K562 (cell line): ENCODE measurements around the gene IBA57. TPM values are rescaled to one million over a fixed set of nuclear protein-coding genes. Genes with fewer than 3 reads are reported as not detected.

Source experiments
- CAMTA2 ChIP-seq: fragments of 250-450 bp; sonication (Bioruptor Pico); conservative IDR thresholded peaks from 2 replicates; pipeline ENCODE4 v1.5.1; 2022
- FIP1L1 ChIP-seq: fragments of 200-400 bp; formaldehyde crosslinking; IDR thresholded peaks from 2 replicates; pipeline ENCODE4 v1.6.1; 2018; ENCODE audit warnings: mild to moderate bottlenecking, low read depth, low read length; ENCODE audit not compliant: poor library complexity, severe bottlenecking
- ID3 ChIP-seq, 2 experiments: fragments of 250-450 bp in 1 of 2; fragments of 450-650 bp in 1 of 2; sonication (Bioruptor Pico) in 1 of 2; IDR thresholded peaks; 2 replicates each; pipeline versions ENCODE4 v1.6.1 to v1.8.0; 2016 to 2021; ENCODE audit warnings: mild to moderate bottlenecking in 2 of 2, moderate library complexity in 2 of 2, missing compliant biosample characterization in 1 of 2, missing genetic modification characterization in 1 of 2
- JUNB ChIP-seq: fragments of 450-650 bp; formaldehyde crosslinking; conservative IDR thresholded peaks from 2 replicates; pipeline ENCODE4 v1.4.0; 2020; ENCODE audit warnings: mild to moderate bottlenecking
- NFATC3 ChIP-seq: fragments of 450-650 bp; IDR thresholded peaks from 2 replicates; pipeline ENCODE4 v1.6.1; 2017; ENCODE audit warnings: mild to moderate bottlenecking
- REST ChIP-seq, 2 experiments: fragments of 450-650 bp; formaldehyde crosslinking in 1 of 2; IDR thresholded peaks; 2 replicates each; pipeline versions ENCODE4 v1.4.0 to v1.6.1; 2014 to 2020; ENCODE audit warnings: mild to moderate bottlenecking in 2 of 2, borderline replicate concordance in 1 of 2, low read depth in 1 of 2
- SPI1 ChIP-seq: IDR thresholded peaks from 2 replicates; pipeline ENCODE4 v1.6.1; 2011; ENCODE audit warnings: low read depth, low read length, control low read depth, borderline replicate concordance
- ZNF407 ChIP-seq: fragments of 450-650 bp; IDR thresholded peaks from 2 replicates; pipeline ENCODE4 v1.6.1; 2016; ENCODE audit warnings: low read depth
- polyA plus RNA-seq, 8 experiments: library from polyadenylated mRNA; depleted of rRNA in 4 of 8; stranded (reverse) in 5 of 8; unstranded in 3 of 8; fragments of >200 nt; fragmentation: Nextera tagmentation in 2 of 8; fragmentation: Illumina TruSeq in 1 of 8; extraction: Ambion mirVana in 2 of 8; extraction: Trizol in 1 of 8; gene quantifications; 2 replicates each; pipeline versions ENCODE4 v1.2.1 to v1.2.3, GENCODE V29; 2011 to 2014; ENCODE audit warnings: inconsistent platforms in 1 of 8, missing spikeins in 1 of 8
- total RNA-seq, 7 experiments: library from RNA; depleted of rRNA in 6 of 7; stranded (reverse); fragments of >200 nt in 6 of 7; fragmentation: Illumina TruSeq in 2 of 7; extraction: Trizol in 2 of 7; gene quantifications; 2 replicates each; pipeline versions ENCODE4 v1.2.1 to v1.2.3, GENCODE V29; 2011 to 2021; ENCODE audit warnings: low replicate concordance in 1 of 7

IBA57 gene
- total and polyA plus RNA-seq, 9 of the 15 experiments (the other 6 are each of a cell fraction or from before 2014, with no cell fraction given), result 0.77 to 15.5 (median 2.7) TPM

- TF ChIP-seq ZNF407 (no peak), FIP1L1 (peak; percentile 38), NFATC3 (no peak), CAMTA2 (CRISPR knock-in tag) (no peak), SPI1 (peak; percentile 12; the same call in 1 of the 2 replicates), JUNB (CRISPR knock-in tag) (no peak), ID3 (CRISPR knock-in tag; IDR thresholded peaks at IDR 0.05) (no peak), ID3 (tag; IDR thresholded peaks at IDR 0.05) (no peak), REST (IDR thresholded peaks at IDR 0.05; ENCODE audit: borderline replicate concordance) (peak; percentile 66), REST (CRISPR knock-in tag; IDR thresholded peaks at IDR 0.05; ENCODE audit: low read depth) (no peak)
Measured at GRCh38 chr1:228212966-228213844, 47.6 kb downstream of the IBA57 start (continued).
